HEK293T (cell line): ENCODE data around the gene RERG.

Experiments
- ARNT ChIP-seq: fragments of 450-650 bp; IDR thresholded peaks from 2 replicates; pipeline ENCODE4 v1.6.1; 2017; ENCODE audit warnings: mild to moderate bottlenecking
- CTBP1 ChIP-seq: fragments of 450-650 bp; IDR thresholded peaks from 2 replicates; pipeline ENCODE4 v1.6.1; 2016; ENCODE audit warnings: borderline replicate concordance
- ELF4 ChIP-seq: fragments of 450-650 bp; IDR thresholded peaks from 2 replicates; pipeline ENCODE4 v1.6.1; 2017; ENCODE audit warnings: antibody characterized with exemption
- FOXA1 ChIP-seq: fragments of 450-650 bp; IDR thresholded peaks from 2 replicates; pipeline ENCODE4 v1.6.1; 2016; ENCODE audit warnings: mild to moderate bottlenecking
- FOXK2 ChIP-seq: fragments of 450-650 bp; IDR thresholded peaks from 2 replicates; pipeline ENCODE4 v1.6.1; 2016; ENCODE audit warnings: mild to moderate bottlenecking
- SP1 ChIP-seq: fragments of 450-650 bp; IDR thresholded peaks from 2 replicates; pipeline ENCODE4 v1.6.1; 2017
- SUZ12 ChIP-seq: fragments of 450-650 bp; IDR thresholded peaks from 2 replicates; pipeline ENCODE4 v1.6.1; 2016; ENCODE audit warnings: mild to moderate bottlenecking

- TF ChIP-seq ARNT (no peak), CTBP1 (no peak), ELF4 (no peak), FOXK2 (no peak), SUZ12 (no peak), FOXA1 (no peak), SP1 (no peak)
These were observed 56.1 kb downstream of the RERG start for GRCh38 chr12:15165012-15165659.
